Measurements from ENCODE around the gene SLC52A3. TPM values are rescaled to one million over a fixed set of nuclear protein-coding genes. Genes with fewer than 3 reads are reported as not detected.
"Not testable (repeated sequence)": the region's sequence is repeated elsewhere in the genome, so short reads cannot be mapped to it uniquely, and the experiment has no call there.

SLC52A3 gene
- total and polyA plus RNA-seq, 9 of the 15 experiments (the other 6 are each of a cell fraction or from before 2014, with no cell fraction given), result 0.06 to 0.60 (median 0.11) TPM

- H3K27ac ChIP-seq (ENCODE audit: extremely low read depth, low read depth, low read length); H3K9me3 ChIP-seq (replicated peaks; ENCODE audit: control insufficient read depth, insufficient read depth, low read depth, low read length); H3K36me3 ChIP-seq (ENCODE audit: control insufficient read depth, insufficient read depth, low read length); ATAC-seq; H3K4me3 ChIP-seq; CTCF ChIA-PET (ENCODE audit: low intra/inter-chr PET ratio); DNase-seq (ENCODE audit: extremely low read depth in 1 of 4, low spot score in 3 of 4); H2AFZ ChIP-seq (ENCODE audit: low read depth, low read length); POLR2A ChIA-PET; H4K20me1 ChIP-seq (replicated peaks; ENCODE audit: control insufficient read depth, insufficient read depth, low read length); H3K4me2 ChIP-seq (ENCODE audit: insufficient read depth, low read length); H3K9me1 ChIP-seq (ENCODE audit: control insufficient read depth, insufficient read depth, low read length); H3K27me3 ChIP-seq (ENCODE audit: control insufficient read depth in 2 of 2, insufficient read depth in 2 of 2, low read length in 2 of 2); BruUV-seq (replicated peaks); H3K79me2 ChIP-seq (ENCODE audit: control insufficient read depth, insufficient read depth, low read length); FAIRE-seq; H3K9ac ChIP-seq (ENCODE audit: insufficient read depth in 1 of 2, low read depth in 2 of 2, low read length in 2 of 2): not testable (repeated sequence)
- intact Hi-C loops (cut with micrococcal nuclease), result loop anchor here (5.0 kb wide), 1 partner anchor 52 kb away; no protein-coding TSS in a partner anchor
- TF ChIP-seq NFIC (IDR thresholded peaks at IDR 0.05), result peak; percentile 37; the same call in 1 of the 2 replicates
- TF ChIP-seq BCOR (IDR thresholded peaks at IDR 0.05), result peak; percentile 35; the same call in 1 of the 2 replicates
- peak; percentile 52 for TF ChIP-seq RBM25 (IDR thresholded peaks at IDR 0.05; ENCODE audit: low read depth, low read length, severe bottlenecking)
- 0 out of 4 replicates have a peak, but pooled peaks of 1 of the 2 experiments have one; percentile 6 for TF ChIP-seq KDM1A (IDR thresholded peaks at IDR 0.05)
- WGBS (ENCODE audit: insufficient coverage, low coverage, missing lambda C conversion rate), result 34% methylated on average over 6 of the region's 7 CpGs
- peaks cover 5 to 18% of the 10 kb centered on the region in 2 experiments; a peak in 4 of 5 replicates for H3K4me1 ChIP-seq (replicated peaks in 1 of 2; ENCODE audit: control insufficient read depth in 2 of 2, insufficient read depth in 2 of 2, low read length in 2 of 2)
- in situ Hi-C loops (cut with MboI), result loop anchor here (5.0 kb wide), 2 partner anchors 72 to 372 kb away; partner anchors contain the start of gene SRXN1
Observed at GRCh38 chr20:724797-725196, 43.5 kb downstream of the SLC52A3 start.

- Histone ChIP-seq H3K9me1 (ENCODE audit: control insufficient read depth, insufficient read depth, low read length) (no peaks in the 10 kb centered on the region), H3K9me3 (replicated peaks; ENCODE audit: control insufficient read depth, insufficient read depth, low read depth, low read length) (no peaks in the 10 kb centered on the region), H3K4me1 (replicated peaks in 1 of 2; ENCODE audit: control insufficient read depth in 2 of 2, insufficient read depth in 2 of 2, low read length in 2 of 2) (peaks cover 3 to 17% of the 10 kb centered on the region in 2 experiments; a peak in 4 of 5 replicates), H2AFZ (ENCODE audit: low read depth, low read length) (no peak overlapping the region), H3K4me3 (no peak overlapping the region), H3K27ac (ENCODE audit: extremely low read depth, low read depth, low read length) (no peak overlapping the region), H3K4me2 (ENCODE audit: insufficient read depth, low read length) (no peak overlapping the region), H3K27me3 (ENCODE audit: control insufficient read depth in 2 of 2, insufficient read depth in 2 of 2, low read length in 2 of 2) (no peaks in the 10 kb centered on the region), H3K9ac (ENCODE audit: insufficient read depth in 1 of 2, low read depth in 2 of 2, low read length in 2 of 2) (peak overlapping the region in 1 of 2 experiments; percentile 45; a peak in 2 of 4 replicates), H3K79me2 (ENCODE audit: control insufficient read depth, insufficient read depth, low read length) (no peaks in the 10 kb centered on the region), H4K20me1 (replicated peaks; ENCODE audit: control insufficient read depth, insufficient read depth, low read length) (no peaks in the 10 kb centered on the region), H3K36me3 (ENCODE audit: control insufficient read depth, insufficient read depth, low read length) (no peaks in the 10 kb centered on the region)
- POLR2A ChIA-PET, result interaction anchor here (0.9 kb wide), 1 partner anchor 181 kb away, joined by 4 read pairs; no protein-coding TSS in a partner anchor
- intact Hi-C loops (cut with micrococcal nuclease), result no loop called here
- DNase-seq (ENCODE audit: extremely low read depth in 1 of 4, low spot score in 3 of 4), result no peak
- ATAC-seq, result no peak
- no peak for FAIRE-seq
- in situ Hi-C loops (cut with MboI), result no loop called here
- WGBS (ENCODE audit: insufficient coverage, low coverage, missing lambda C conversion rate), result 17% methylated on average over 6 of the region's 8 CpGs
- no TSS peak for BruUV-seq (replicated peaks)
- CTCF ChIA-PET (ENCODE audit: low intra/inter-chr PET ratio), result no interaction called here
- TF ChIP-seq XRCC5 (IDR thresholded peaks at IDR 0.05; ENCODE audit: low read depth, low read length), result no peak
- TF ChIP-seq ZBTB5 (IDR thresholded peaks at IDR 0.05), result no peak
- TF ChIP-seq FIP1L1 (IDR thresholded peaks at IDR 0.05; ENCODE audit: low read depth, low read length, poor library complexity, severe bottlenecking), result no peak
- TF ChIP-seq ZNF639 (CRISPR knock-in tag; conservative IDR thresholded peaks at IDR 0.05 in 1 of 2, IDR thresholded peaks at IDR 0.05 in 1 of 2), result no peak
- TF ChIP-seq ZBTB26 (CRISPR knock-in tag; IDR thresholded peaks at IDR 0.05), result no peak
- TF ChIP-seq NR2C2 (CRISPR knock-in tag; IDR thresholded peaks at IDR 0.05), result no peak
- no peak for TF ChIP-seq NR2C2 (tag; IDR thresholded peaks at IDR 0.05)
Observed at GRCh38 chr20:723756-724155, 44.5 kb downstream of the SLC52A3 start.

Measured in K562 (cell line).